ENCODE data around the gene UBE2D2.

DNA sequence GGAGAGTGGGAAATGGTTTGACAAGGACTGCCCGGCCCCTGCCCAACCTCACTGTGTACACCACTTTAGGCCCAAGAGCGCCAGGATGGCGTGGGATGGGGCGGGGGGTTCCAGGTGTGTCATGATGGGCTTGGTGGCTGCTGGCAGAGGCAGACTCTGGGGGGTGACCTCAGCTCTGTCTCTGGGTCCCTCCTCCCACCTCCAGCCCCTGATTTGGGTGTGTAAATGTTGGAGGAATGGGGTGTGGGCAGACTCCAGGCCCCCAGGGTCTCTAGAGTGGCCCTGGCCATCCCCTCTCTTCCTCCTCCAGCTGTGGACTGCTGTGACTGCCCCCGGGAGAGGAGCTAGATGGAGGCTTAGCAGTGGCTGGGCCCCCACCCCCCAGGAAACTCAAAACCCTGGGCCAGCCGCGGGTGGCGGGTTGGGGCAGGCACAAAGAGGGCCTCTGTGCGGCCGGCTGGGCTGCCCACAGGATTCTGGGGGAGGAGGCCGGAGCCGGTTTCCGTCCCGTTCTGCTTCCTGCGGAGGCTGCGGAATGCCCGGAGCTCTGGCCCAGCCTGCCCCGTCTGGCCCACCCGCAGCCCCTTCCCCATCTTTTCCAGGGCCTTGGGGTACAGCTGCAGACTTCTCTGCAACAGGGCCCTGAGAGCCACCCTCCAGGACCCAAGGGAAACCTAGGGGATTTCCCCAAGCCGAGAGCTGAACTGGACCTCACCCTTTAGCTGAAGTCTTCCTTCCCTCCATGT, 110.1 kb downstream of the UBE2D2 start:
- TF ChIP-seq, protein P1, sequence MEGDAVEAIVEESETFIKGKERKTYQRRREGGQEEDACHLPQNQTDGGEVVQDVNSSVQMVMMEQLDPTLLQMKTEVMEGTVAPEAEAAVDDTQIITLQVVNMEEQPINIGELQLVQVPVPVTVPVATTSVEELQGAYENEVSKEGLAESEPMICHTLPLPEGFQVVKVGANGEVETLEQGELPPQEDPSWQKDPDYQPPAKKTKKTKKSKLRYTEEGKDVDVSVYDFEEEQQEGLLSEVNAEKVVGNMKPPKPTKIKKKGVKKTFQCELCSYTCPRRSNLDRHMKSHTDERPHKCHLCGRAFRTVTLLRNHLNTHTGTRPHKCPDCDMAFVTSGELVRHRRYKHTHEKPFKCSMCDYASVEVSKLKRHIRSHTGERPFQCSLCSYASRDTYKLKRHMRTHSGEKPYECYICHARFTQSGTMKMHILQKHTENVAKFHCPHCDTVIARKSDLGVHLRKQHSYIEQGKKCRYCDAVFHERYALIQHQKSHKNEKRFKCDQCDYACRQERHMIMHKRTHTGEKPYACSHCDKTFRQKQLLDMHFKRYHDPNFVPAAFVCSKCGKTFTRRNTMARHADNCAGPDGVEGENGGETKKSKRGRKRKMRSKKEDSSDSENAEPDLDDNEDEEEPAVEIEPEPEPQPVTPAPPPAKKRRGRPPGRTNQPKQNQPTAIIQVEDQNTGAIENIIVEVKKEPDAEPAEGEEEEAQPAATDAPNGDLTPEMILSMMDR (IDR thresholded peaks at IDR 0.05), result no peak
- TF ChIP-seq POLR2A (IDR thresholded peaks at IDR 0.05), result no peak
